Neural cell (in vitro differentiated cells): ENCODE data around the gene DGKB.

ENCODE experiments used
- CTCF ChIP-seq: fragments of 450-650 bp; IDR thresholded peaks from 2 replicates; pipeline ENCODE4 v1.5.1; 2014; ENCODE audit warnings: antibody characterized with exemption, mild to moderate bottlenecking, moderate library complexity; ENCODE audit not compliant: poor library complexity, severe bottlenecking
- EP300 ChIP-seq: fragments of 450-650 bp; conservative IDR thresholded peaks from 2 replicates; pipeline ENCODE4 v1.6.1; 2014; ENCODE audit warnings: antibody characterized with exemption, mild to moderate bottlenecking, moderate library complexity; ENCODE audit not compliant: poor library complexity, severe bottlenecking
- MXI1 ChIP-seq: fragments of 450-650 bp; conservative IDR thresholded peaks from 2 replicates; pipeline ENCODE4 v1.6.1; 2014; ENCODE audit warnings: antibody characterized with exemption, mild to moderate bottlenecking; ENCODE audit not compliant: poor library complexity, severe bottlenecking
- RAD21 ChIP-seq: fragments of 450-650 bp; conservative IDR thresholded peaks from 2 replicates; pipeline ENCODE4 v1.6.1; 2014; ENCODE audit warnings: antibody characterized with exemption, mild to moderate bottlenecking, moderate library complexity
- TAF1 ChIP-seq: IDR thresholded peaks from 2 replicates; pipeline ENCODE4 v1.6.1; 2012; ENCODE audit warnings: low read depth

GRCh38 chr7:14666304-14666703, 236.2 kb downstream of the DGKB start:
- TF ChIP-seq CTCF = no peak
- no peak for TF ChIP-seq EP300
- TF ChIP-seq TAF1 = no peak
- no peak for TF ChIP-seq MXI1
- TF ChIP-seq RAD21 = no peak
